Adrenal gland (tissue), 5 donors: ENCODE data around the gene EYA4.

Source experiments
- POLR2A ChIP-seq, 2 donors: fragments of 450-650 bp; IDR thresholded peaks; one replicate each; pipeline ENCODE4 v1.6.1; 2017; ENCODE audit warnings: antibody characterized with exemption in 2 of 2, mild to moderate bottlenecking in 2 of 2, moderate library complexity in 1 of 2
- TF ChIP-seq, protein P1 (sequence below), 6 experiments: fragments of 450-650 bp in 4 of 6; fragments of 200-600 bp in 2 of 6; sonication (generic) in 1 of 6; IDR thresholded peaks; 1 replicate in 5 of 6; 2 replicates in 1 of 6; pipeline versions ENCODE4 v1.5.1 to v1.8.0; 2016 to 2021; ENCODE audit warnings: antibody characterized with exemption in 6 of 6, mild to moderate bottlenecking in 2 of 6, moderate library complexity in 1 of 6
- donor health status: DM: no; HTN: no; CAD: no.

DNA sequence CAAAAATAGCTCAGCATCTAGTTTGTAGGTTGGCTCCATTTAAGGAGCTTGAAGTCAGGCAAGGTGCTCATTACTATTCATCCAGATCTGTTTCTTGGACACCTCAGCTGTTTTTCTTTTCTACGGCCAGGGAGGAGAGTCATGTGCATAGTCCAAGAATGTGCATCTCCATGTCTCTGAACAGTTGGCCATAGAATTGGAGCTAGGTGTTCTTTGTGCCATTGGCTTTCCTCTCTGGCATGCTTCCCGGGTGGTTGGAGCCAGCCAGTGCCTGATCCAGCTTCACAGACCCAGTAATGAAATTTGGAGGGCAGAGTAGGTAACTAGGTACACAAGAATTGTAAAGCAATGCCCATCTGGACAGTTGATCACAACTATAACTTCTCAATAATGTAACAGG, 21.6 kb downstream of the EYA4 start:
- TF ChIP-seq, protein P1, sequence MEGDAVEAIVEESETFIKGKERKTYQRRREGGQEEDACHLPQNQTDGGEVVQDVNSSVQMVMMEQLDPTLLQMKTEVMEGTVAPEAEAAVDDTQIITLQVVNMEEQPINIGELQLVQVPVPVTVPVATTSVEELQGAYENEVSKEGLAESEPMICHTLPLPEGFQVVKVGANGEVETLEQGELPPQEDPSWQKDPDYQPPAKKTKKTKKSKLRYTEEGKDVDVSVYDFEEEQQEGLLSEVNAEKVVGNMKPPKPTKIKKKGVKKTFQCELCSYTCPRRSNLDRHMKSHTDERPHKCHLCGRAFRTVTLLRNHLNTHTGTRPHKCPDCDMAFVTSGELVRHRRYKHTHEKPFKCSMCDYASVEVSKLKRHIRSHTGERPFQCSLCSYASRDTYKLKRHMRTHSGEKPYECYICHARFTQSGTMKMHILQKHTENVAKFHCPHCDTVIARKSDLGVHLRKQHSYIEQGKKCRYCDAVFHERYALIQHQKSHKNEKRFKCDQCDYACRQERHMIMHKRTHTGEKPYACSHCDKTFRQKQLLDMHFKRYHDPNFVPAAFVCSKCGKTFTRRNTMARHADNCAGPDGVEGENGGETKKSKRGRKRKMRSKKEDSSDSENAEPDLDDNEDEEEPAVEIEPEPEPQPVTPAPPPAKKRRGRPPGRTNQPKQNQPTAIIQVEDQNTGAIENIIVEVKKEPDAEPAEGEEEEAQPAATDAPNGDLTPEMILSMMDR (IDR thresholded peaks at IDR 0.05), result no peak
- TF ChIP-seq POLR2A (IDR thresholded peaks at IDR 0.05), result no peak
